IPS-NIHi11 (cell line): ENCODE results near the gene CYP4F2.
"Not testable (repeated sequence)": the region's sequence is repeated elsewhere in the genome, so short reads cannot be mapped to it uniquely, and the experiment has no call there.

ENCODE experiments used
- DNase-seq: peaks from one replicate; pipeline ENCODE4 v3.0.0; 2012; ENCODE audit warnings: mixed read lengths, low spot score

Gene CYP4F2, protein sequence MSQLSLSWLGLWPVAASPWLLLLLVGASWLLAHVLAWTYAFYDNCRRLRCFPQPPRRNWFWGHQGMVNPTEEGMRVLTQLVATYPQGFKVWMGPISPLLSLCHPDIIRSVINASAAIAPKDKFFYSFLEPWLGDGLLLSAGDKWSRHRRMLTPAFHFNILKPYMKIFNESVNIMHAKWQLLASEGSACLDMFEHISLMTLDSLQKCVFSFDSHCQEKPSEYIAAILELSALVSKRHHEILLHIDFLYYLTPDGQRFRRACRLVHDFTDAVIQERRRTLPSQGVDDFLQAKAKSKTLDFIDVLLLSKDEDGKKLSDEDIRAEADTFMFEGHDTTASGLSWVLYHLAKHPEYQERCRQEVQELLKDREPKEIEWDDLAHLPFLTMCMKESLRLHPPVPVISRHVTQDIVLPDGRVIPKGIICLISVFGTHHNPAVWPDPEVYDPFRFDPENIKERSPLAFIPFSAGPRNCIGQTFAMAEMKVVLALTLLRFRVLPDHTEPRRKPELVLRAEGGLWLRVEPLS

DNA sequence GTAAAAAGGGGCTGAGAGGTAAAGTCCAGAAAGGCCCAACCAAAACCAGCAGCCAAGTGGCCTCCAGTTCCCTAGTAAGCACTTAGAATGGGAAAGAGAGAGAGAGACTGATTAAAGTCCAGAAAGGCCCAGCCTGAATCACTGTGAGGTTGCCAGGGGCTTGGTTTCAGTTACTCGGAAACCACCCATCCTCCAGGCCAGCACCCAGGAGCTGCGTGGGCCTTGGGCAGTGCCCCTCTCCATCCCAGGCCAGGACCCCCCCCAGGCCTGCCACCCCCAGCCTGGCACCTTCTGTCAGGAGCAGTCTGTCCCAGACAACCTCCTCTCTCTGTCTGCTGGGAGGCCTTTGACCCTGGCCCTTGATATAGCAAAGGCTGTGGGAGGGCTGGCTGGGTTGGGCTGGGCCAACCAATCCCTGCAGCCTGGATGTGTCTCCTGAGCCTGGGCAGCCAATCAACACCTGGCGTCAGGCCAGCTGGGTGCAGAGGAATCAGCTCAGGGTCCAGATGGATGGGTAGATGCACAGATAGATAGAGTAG, at the start of gene CYP4F2:
Gene CYP4F2, minus strand, starts transcription at position 337 of the 539 bp plus-strand sequence. CDS start 463 bp downstream, outside the sequence.
- no peak for DNase-seq

DNA sequence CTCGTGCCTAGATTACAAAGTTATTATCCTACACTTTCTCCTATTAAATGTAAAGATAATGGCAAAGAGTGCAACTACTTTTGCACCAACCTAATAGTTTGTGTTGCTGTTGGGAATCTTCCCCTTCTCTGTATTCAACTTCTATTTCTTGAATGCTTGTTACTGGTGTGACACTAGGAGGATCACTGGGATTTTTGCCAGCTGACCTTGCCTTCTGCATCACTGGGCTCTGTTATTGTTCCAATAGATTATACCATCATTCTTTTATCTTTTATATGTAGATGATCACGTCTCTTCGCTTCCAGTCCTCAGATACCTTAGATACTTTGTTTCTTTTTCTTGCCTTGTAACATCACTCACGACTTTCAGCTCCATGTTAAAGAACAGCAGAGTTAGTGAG, 47.4 kb upstream of the CYP4F2 start:
- DNase-seq = no peak

DNA sequence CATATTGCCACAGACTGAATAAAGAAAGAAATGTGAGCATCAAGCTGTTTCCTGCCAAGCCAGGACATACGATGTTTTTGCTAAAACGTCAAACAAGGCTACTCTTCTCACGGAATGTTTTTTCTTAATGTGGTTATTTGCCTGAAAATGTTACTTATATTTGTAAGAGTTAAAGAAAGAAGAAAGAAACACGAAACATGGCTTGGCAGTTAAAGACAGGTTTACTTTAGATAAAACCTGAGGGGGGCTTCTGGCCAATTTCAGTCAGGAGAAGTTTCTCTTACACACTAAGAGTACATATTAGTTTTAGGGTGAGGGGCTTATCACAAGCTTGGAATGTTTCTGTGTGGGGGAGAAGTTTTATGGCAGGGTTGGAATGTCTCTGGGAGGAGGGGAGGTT, 46.5 kb upstream of the CYP4F2 start:
- DNase-seq = no peak

DNA sequence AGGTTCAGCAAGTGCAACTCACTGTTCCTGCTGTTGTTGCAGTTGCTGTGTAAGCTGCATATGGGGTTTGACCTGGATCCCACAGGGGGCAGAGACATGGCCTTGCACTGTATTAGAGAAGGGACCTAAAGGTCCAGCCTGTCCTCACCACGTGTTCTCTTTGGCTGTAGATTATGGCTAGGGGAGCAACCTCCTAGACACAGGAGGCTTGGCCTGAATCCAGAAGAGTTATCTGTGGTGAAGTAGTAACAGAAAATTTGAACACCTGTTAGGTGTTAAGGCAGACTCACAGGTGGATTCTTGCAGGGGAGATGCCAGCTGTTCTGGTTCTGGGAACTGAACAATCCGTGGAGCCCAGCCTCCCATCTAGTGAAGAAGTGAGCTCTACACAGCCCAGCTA, 39.9 kb upstream of the CYP4F2 start:
- no peak for DNase-seq

DNA sequence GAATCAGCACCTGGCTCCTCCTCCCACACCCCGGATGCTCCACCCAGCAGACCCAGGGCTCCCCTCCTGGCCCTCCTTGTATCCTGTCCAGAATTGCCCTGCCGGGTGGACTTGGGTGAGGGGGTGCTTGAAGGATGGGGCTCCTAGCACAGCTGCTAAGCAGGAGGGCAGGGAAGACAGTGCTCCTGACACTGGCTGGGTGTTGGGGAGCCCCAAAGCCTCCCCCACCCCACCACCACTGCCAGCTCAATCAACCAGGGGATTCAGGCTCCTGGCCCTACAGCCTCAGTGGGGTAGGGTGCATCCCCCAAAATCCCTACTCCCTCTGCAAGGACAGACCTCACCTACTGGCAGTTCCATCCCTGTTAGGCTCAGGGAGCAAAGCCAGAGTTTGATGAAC, 39.1 kb upstream of the CYP4F2 start:
- DNase-seq = no peak

DNA sequence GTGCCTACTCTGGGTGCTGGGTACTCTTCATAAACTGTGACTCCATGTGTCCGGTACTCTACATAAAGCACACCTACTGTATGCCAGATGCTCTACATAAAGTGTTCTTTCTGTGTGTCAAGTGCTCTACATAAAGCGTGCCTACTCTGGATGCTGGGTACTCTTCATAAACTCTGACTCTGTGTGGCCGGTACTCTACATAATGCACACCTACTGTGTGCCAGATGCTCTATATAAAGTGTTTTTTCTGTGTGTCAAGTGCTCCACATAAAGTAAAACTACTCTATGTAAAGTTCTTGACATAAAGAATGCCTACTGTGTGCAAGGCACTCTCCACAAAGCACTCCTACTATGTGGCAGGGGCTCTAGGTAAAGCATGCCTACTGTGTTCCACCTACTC, 38.3 kb upstream of the CYP4F2 start:
- DNase-seq = no peak

DNA sequence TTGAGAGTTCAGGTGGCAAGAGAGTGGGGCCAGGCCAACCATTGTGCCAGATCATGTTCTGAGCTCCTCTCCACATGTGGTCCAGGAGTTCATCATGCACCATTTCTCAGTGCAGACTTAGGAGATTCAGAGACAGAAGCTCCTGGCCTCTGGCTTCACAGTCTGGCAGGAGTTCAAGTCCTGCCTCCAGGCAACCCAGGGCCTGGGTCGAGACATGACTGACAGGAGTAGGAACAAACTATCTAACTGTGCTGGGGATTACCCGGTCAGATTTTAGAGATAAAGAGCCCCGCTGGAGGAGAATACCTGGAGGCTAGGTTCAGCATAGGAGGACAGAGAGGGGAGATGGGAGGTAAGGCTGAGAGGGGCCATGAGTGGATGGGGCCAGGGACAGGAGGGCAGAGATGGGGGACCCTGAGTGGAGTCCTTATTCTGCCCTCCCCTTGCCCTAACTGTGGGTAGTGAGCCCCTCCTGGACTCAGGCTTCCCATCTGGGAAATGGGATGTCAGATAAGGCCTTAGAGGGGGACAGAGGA, 37.4 kb upstream of the CYP4F2 start:
- DNase-seq = peak; percentile 13

DNA sequence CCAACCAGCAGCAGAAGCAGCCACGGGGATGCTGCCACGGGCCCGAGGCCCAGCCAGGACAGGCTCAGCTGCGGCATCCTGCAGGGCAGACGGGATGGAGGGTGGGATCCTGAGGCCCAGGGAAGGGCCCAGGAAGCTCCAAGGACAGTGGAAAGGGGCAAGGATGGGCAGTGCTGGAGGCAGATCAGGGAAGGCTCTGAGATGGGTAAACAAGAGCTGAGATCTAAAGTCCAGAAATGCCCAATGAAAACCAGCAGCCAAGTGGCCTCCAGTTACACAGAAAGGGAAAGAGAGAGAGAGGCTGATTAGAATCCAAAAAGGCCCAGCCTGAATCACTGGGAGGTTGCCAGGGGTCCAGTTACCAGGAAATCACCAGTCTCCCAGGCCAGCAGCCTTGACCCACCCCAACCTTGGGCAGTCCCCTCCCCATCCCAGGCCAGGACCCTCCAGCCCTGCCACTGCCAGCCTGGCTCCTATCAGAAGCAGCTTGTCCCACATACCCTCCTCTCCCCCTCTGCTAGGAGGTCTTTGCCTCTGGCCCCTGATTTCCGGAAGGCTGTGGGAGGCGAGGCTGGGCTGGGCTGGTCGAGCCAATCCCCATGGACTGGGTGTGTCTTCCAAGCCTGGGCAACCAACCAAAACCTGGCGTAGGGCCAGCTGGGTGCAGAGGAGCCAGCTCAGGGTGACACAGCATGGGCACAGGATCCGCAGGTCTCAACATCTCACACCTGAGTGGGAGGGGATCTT, 36.6 kb upstream of the CYP4F2 start, which contains the start of gene CYP4F11:
Gene CYP4F11, minus strand, starts transcription at position 198 of the 747 bp plus-strand sequence. Its CDS starts 121 bp downstream, at position 77.
- peak; percentile 42 for DNase-seq

DNA sequence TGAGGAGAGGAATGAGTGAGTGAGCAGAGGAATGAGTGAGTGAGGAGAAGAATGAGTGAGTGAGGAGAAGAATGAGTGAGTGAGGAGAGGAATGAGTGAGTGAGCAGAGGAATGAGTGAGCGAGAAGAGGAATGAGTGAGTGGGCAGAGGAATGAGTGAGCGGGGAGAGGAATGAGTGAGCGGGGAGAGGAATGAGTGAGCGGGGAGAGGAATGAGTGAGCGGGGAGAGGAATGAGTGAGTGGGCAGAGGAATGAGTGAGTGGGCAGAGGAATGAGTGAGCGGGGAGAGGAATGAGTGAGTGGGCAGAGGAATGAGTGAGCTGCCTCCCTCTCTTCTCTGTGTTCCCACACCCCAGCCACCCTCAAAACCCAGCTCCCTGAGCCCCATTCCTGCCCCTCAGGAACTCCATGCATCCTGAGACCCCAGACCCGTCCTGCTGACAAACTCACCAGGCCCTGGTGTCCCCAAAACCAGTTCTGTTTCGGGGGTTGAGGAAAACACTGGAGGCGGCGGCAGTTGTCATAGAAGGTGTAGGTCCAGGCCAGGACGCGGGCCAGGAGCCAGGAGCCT, 36.0 kb upstream of the CYP4F2 start:
- not testable (repeated sequence) for DNase-seq

DNA sequence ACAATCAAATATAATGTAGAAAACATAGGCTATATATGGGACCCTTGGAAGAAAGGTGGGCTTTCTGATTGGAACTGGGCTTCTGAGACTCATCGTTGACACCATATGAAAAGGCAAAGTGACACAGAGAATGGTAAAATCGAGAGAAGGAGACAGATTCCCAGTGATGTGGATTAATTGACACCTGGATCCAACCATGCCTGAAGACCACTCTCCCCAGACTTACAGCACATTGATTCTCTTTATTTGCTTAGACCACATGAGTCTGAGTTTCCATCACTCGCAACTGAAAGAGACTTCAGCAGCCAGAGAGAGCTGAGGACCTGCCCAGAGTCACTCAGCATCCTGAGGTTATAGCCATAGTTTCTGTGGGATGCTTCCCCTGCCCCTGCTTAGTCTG, 30.4 kb upstream of the CYP4F2 start:
- DNase-seq = no peak

DNA sequence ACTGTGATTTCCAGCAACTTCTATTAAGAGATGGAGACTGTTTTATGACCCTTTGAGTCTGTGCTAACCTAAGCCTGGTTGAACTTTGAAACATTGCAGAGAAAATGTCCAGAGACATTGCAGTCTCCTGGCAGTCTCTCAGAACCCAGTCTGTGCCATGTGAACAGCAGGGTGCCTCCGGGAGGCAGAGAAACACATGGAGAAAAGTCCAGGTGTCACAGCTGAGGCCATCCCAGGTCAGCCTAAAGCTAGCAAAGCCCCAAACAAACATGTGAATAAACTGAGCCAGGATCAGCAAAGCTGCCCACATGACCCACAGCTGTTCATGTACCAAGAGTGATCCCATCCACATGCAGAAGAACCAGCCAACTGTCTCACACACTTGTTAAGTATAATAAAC, 28.6 kb upstream of the CYP4F2 start:
- no peak for DNase-seq

DNA sequence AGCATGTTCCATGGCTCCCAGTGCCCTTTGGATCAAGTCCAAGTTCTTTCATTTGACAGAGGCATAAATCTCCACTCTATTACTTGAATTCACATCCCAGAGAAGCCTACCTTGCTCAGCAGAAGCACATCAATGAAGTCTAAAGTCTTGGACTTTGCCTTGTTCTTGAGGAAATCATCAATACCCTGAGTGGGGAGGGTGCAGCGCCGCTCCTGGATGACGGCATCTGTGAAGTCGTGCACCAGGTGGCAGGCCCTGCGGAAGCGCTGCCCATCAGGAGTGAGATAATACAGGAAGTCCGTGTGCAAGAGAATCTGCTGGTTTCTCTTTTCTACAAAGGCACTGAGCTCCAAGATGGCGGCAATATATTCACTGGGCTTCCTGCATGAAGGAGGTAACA, 25.8 kb upstream of the CYP4F2 start:
- no peak for DNase-seq

DNA sequence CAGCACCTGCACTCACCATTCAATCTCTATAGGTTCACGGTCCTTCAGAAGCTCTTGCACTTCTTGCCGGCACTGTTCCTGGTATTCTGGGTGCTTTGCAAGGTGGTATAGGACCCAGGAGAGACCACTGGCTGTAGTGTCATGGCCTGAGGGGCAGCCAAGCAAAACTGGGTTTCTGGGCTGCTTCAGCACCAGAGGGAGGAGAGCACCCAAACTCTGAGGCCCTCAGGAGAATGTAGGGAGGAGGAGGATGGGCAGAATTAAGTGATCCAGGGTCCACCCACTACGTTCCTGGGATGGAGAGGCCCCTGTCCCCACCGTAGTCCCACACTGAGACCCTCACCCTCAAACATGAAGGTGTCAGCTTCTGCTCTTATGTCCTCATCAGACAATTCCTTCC, 24.1 kb upstream of the CYP4F2 start:
- no peak for DNase-seq

DNA sequence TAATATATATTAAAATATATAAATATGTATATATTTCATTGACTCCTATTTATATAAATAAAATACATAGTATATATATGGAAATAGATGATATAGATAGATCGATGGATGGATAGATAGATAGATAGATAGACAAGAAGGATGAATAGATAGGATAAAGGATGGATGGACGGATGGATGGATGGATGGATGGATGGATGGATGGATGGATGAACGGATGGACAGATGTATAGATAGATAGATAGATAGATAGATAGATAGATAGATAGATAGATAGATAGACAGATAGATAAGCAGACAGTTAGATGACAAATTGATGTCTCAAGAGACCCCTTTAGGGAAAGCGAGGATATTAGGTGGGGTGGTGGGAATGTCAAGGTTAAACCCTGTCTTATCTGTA, 21.4 kb upstream of the CYP4F2 start:
- DNase-seq = no peak

DNA sequence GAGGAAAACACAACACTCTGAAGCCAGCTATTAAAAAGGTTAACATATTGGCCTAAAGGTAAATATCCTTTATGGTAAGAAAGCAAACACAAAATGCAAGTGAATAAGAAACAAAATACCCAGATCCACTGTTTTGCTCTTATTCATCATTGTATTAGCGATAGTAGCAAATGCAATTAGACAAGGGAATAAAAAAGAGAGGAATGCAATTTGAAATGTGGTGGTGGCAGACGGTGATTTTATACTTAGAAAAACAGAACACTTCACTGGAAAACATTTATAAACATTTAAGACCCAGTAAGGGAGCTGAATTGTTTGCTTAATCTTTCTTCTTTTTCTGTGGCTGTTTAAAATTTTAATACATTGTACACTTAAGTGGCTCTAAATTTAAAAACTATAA, 17.2 kb upstream of the CYP4F2 start:
- no peak for DNase-seq

DNA sequence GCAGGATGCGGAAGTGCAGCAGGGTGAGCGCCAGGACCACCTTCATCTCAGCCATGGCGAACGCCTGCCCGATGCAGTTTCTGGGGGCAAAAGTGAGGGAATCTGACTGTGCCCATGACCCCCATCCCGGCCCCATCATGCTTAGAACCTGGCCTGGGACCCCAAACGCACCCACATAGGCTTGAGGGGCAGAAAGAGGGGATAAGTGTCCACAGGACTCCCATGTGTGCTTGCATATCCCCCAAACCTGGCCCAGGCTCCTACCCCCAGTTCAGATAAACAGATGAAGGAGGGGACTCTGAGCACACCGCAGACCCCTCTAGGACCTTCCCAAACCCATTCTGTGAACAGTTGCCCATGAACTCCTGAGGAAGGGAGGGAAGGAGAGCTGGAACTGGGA, 16.0 kb upstream of the CYP4F2 start:
- peak; percentile 1 for DNase-seq

DNA sequence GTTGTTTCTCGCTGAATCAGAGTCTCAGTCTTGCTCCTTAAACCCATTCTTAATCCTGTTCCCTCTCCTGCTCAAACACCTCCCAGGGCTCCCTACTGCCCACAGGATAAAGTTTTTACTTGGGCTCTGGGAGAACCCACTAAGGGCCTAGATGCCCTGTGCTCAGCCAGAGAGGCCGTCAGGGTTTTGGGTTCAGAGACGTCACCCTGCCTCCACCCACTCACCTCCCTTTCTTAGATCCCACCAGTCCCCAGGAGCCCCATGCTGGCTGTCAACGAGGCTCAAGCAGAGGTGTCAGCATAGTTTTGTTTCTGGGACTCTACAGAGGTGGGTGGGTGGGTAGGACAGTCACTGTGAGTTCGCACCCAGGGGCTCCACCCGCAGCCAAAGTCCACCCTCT, 15.5 kb upstream of the CYP4F2 start:
- DNase-seq = peak; percentile 1

DNA sequence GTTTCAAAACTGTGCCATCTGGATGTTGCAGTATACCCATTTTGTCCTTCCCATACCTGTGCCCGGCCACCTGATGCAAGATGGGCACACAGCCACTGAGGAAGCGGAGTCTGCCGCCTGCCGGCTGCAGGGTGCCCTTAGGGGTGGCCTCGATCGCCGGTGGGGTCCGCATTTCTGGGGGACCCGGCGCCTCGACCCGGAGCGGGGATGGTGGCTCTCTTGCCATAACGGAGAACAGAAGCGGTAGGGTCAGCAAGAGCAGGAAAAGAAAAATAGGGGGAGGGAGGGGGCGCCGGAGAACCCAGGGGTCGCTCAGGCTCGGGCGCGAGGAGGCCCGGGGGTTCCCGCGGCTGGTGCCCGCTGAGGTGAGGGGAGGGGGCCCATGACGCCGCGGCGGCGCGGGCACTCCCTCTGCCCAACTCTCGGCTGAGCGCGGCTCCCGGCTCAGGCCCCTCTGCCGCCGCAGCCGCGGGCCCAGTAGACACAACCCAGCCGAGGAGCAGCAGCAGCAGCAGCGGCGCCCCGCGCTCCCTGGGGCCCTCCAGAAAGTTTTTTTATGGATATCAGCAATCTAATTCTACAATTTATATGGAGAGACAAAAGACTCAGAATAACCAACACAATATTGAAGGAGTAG, 13.8 kb upstream of the CYP4F2 start:
- DNase-seq = peak; percentile 1

DNA sequence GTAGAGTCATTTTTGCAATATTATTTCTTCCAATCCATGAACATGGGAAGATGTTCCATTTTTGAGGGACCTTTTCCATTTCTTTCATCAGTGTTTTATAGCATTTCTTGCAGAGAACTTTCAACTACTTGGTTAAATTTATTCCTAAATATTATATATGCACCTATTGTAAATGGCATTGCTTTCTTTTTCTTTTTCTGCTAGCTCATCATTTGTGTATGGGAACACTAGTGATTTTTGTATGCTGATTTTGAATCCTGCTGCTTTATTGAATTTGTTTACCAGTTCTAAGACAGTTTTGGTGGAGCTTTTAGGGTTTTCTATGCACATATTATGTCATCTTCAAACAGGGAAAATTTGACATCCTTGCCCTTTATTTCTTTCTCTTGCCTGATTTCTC, 7.2 kb upstream of the CYP4F2 start:
- no peak for DNase-seq

DNA sequence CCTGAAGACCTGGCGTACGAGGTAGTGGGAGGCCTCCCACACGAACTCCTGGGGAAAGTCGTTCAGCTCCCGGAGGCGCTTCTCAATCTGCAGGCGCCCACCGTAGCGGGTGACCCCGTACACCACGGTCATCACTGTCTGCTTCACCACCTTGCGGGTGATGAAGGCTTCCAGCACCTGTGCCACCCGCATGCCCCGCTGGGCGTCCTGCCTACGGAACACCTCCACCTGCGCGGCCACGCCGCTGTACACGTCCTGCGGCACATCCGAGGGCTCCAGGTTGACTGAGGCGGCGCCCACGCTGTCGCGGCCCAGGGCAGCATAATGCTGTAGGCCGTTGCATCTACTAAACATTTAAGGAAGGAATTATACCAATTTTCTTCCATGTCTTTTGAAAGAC, 5.0 kb upstream of the CYP4F2 start:
- not testable (repeated sequence) for DNase-seq

DNA sequence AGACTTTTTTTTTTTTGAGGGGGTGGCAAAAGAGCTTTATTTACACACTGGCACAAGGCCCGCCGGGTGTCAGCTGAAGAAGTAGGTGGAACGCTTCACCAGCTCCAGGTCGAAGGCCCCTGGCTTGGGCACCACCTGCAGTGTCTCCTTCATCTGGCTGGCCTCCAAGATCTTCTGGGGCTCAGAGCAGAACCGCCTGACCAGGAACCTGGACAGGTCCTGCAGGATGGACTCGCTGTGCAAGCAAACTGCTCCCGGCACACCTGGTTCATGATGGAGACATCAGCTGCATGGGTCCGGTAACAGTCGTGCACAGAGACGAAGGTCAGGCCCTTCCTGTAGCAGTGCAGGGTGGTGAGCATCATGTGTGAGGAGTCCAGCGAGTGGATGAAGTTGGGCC, 4.4 kb upstream of the CYP4F2 start:
- DNase-seq = no peak

DNA sequence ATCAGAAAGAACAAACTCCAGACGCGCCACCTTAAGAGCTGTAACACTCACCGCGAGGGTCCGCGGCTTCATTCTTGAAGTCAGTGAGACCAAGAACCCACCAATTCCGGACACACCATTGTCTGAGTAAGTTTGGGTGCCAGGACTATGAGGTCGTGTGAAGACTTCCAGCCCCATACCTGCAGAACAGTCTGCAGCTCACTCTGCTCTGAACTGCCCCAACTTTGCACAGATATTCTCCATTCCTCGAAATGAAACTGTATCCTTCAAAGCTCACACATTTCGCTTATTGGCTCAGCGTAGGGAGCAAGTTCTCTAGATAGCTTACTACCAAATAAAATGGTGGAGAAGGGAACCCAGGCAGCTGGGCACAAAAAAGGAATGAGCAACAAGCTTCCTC, 2.6 kb upstream of the CYP4F2 start:
- no peak for DNase-seq
